Measurements from ENCODE around the gene EFNA5.

Gene EFNA5

DNA sequence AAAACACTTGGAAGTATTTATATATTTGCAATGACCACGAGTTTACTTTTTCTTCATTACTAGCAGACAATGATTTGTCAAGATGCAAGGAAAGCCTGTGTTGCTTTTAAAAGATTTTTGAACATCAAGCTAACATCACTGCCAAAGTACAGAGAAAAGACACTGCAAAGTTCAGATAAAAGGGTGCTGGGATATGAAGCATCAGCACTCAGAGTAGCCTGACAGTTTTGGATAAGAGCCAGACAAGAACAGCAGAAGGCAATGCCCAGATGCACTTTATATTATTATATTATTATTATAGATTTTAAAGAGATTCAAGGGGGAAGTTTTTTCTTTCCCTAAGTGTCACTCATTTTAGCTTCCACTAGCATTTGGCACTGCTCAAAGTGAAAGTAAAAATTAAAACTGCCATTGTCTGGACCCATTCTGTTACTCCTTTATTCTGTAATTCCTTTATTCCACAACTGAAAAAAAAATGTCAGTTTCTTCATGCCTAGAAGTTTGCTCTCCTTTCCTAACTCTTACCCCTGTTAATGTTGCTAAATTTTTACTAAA, 240.6 kb downstream of the EFNA5 start:
- no peak overlapping the region for H3K4me3 ChIP-seq (ENCODE audit: low read depth, low read length)
- TF ChIP-seq, protein P1, sequence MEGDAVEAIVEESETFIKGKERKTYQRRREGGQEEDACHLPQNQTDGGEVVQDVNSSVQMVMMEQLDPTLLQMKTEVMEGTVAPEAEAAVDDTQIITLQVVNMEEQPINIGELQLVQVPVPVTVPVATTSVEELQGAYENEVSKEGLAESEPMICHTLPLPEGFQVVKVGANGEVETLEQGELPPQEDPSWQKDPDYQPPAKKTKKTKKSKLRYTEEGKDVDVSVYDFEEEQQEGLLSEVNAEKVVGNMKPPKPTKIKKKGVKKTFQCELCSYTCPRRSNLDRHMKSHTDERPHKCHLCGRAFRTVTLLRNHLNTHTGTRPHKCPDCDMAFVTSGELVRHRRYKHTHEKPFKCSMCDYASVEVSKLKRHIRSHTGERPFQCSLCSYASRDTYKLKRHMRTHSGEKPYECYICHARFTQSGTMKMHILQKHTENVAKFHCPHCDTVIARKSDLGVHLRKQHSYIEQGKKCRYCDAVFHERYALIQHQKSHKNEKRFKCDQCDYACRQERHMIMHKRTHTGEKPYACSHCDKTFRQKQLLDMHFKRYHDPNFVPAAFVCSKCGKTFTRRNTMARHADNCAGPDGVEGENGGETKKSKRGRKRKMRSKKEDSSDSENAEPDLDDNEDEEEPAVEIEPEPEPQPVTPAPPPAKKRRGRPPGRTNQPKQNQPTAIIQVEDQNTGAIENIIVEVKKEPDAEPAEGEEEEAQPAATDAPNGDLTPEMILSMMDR (IDR thresholded peaks at IDR 0.05; ENCODE audit: borderline replicate concordance, insufficient read depth, low read depth, low read length), result no peak

DNA sequence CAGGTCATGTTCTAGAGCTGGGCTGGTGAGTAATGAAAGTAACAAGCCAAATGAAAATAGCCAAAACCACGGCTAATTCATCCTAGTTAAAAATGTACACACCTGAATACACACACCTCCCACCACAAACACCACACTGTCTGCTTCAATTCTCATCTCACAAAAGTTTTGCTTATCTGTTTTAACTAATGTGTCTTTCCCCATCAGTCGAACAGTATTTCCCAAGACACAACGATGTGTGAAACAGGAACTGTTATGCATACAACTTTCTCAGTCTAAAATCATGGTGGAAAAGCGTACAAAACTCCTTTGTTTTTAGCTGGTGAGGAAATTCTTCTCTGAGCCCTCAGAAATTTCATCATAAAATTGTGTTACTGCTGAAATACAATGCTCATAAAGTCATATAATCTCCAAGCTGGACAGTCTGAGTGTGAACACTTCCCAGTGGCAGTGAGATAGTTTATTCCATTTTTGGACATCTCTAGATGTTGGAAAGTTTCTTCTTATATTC, 242.4 kb downstream of the EFNA5 start:
- TF ChIP-seq, protein P1 (IDR thresholded peaks at IDR 0.05; ENCODE audit: borderline replicate concordance, insufficient read depth, low read depth, low read length), result no peak
- no peak overlapping the region for H3K4me3 ChIP-seq (ENCODE audit: low read depth, low read length)

DNA sequence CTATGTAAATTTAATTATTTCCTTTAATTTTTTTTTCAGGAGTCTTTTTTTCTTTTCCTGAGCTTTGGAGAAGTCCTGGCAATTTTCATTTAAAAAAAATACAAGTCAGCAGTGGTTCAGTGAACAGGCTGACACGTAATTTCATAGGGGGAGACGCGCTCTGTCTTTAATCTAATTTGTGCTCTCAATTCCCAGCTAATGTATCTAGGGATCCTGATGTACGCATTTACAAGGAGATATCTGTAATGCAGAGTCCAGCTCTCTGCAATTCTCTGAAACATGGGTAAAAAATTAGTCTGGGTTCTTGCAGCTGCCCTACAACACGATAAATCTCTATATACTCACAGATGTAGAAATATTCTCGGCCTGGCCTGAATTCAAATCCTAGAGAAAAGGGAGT, 243.9 kb downstream of the EFNA5 start:
- no peak overlapping the region for H3K4me3 ChIP-seq (ENCODE audit: low read depth, low read length)
- TF ChIP-seq, protein P1 (IDR thresholded peaks at IDR 0.05; ENCODE audit: borderline replicate concordance, insufficient read depth, low read depth, low read length), result no peak

DNA sequence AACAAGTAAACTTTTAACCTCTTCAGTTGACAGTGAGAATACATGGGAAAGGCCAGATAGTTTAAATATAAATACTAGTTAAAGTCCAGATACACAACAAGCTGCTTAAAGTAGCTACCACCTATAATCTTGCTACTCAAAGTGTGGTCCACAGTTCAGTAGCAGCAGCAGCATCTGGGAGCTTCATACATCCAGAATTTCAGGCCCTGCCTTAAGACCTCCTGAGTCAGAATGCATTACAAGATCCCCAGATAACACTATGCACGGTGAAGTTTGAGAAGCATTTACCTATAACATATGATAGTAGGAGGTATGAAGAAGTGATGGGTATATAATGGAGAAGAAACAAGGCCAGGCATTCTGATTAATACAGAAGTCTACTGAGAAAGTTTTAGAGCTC, 244.5 kb downstream of the EFNA5 start:
- H3K4me3 ChIP-seq (ENCODE audit: low read depth, low read length), result no peak overlapping the region
- TF ChIP-seq, protein P1 (IDR thresholded peaks at IDR 0.05; ENCODE audit: borderline replicate concordance, insufficient read depth, low read depth, low read length), result no peak

DNA sequence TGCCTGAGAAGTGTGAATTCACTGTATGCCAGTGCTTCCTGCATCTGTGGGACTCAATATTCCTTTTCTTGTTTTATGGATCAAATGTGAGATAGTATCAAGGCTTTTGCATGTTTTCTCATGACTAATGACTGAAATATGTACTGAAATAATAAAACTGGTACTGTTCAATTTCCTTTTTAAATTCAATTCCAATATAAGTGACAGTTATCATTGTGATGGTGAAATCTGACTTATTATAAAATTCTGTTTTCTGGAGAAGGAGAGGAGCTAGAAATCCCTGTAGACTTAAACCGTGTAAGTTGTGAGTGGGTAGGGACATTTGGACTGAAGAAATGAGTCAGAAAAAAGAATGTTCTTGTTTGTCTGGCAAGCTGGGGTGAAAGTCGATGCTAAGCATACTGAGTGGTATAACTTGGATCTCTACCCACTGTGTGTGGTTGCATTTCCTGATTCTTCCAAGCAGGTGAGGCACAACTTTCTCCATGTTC, 245.2 kb downstream of the EFNA5 start:
- TF ChIP-seq, protein P1 (IDR thresholded peaks at IDR 0.05; ENCODE audit: borderline replicate concordance, insufficient read depth, low read depth, low read length), result no peak
- H3K4me3 ChIP-seq (ENCODE audit: low read depth, low read length), result no peak overlapping the region

DNA sequence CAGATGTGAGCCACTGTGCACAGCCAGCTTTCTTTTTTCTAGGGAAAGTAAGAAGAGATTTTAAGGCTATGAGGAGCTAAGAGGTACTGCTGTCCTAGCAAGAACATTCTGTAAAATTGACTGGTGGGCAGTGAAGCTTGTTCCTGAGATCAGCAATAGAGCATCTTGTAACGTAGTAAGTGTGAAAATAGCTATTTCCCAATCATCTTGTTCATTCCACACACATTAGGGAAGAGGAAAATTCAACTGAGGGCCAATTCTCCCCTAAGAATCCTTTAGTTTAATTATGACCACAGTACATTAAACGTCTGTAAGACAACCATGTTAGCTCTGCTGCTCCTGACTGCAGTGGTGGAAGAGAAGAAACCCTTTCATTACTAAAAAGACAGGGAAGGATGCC, 246.2 kb downstream of the EFNA5 start:
- TF ChIP-seq, protein P1 (IDR thresholded peaks at IDR 0.05; ENCODE audit: borderline replicate concordance, insufficient read depth, low read depth, low read length), result no peak
- no peak overlapping the region for H3K4me3 ChIP-seq (ENCODE audit: low read depth, low read length)

DNA sequence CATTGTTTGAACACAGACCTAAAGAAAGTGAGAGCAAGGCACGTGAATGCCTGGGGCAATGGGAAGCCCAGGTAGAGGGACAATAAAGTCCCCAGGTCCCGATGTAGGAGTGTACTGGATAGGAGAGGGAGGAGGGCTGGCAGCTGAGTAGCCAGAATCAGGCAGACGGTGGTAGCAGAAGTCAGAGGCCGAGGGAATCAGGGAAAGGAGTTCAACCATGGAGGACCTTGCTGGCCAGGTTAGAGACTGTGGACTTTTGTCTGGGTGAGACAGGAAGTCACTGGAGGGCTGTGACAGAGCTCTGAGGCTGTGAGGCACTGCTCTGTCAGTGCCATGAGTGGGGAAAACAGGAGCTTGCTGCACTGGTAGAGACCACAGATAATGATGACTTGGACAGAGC, 248.2 kb downstream of the EFNA5 start:
- TF ChIP-seq, protein P1 (IDR thresholded peaks at IDR 0.05; ENCODE audit: borderline replicate concordance, insufficient read depth, low read depth, low read length), result no peak

More for the DNA sequence above, 248.2 kb downstream of the EFNA5 start:
- H3K4me3 ChIP-seq (ENCODE audit: low read depth, low read length), result no peak overlapping the region
